Upper lobe of right lung (tissue), 1 donor: ENCODE results near the gene PTCRA. TPM values are rescaled to one million over a fixed set of nuclear protein-coding genes. Genes with fewer than 3 reads are reported as not detected.
"Not testable (repeated sequence)": the region's sequence is repeated elsewhere in the genome, so short reads cannot be mapped to it uniquely, and the experiment has no call there.

Experiments
- ATAC-seq: fragments of 200-7000 bp; cut with Tn5 transposase; one replicate; pipeline ENCODE4 v1.9.1; 2020; ENCODE audit warnings: mild to moderate bottlenecking, moderate library complexity
- DNase-seq: peaks from one replicate; pipeline ENCODE4 v3.0.0-alpha.2; 2020
- H3K27ac ChIP-seq: fragments of 200-600 bp; one replicate; pipeline ENCODE4 v1.8.0; 2022
- H3K27me3 ChIP-seq: fragments of 200-600 bp; one replicate; pipeline ENCODE4 v1.8.0; 2022; ENCODE audit warnings: mild to moderate bottlenecking
- H3K36me3 ChIP-seq: fragments of 200-600 bp; one replicate; pipeline ENCODE4 v1.8.0; 2022
- H3K4me1 ChIP-seq: fragments of 200-600 bp; one replicate; pipeline ENCODE4 v1.8.0; 2022
- H3K4me3 ChIP-seq: fragments of 200-600 bp; one replicate; pipeline ENCODE4 v1.8.0; 2022; ENCODE audit warnings: mild to moderate bottlenecking
- H3K9me3 ChIP-seq: fragments of 200-600 bp; one replicate; pipeline ENCODE4 v1.8.0; 2022
- intact Hi-C: fragments of 100-400 bp; cut with DNase I; formaldehyde crosslinking; loops from one replicate; pipeline ENCODE4 v1.11.0; 2022
- total RNA-seq: library from RNA; stranded (reverse); fragmentation: NEBNext Ultra II Directional; extraction: Animal tissue kit (Norgen Biotek cat#: 25700); gene quantifications from one replicate; pipeline ENCODE4 v1.2.1, GENCODE V29; 2021
- TF ChIP-seq, protein P1 (sequence below): fragments of 200-600 bp; IDR thresholded peaks from one replicate; pipeline ENCODE4 v1.8.0; 2022; ENCODE audit warnings: antibody characterized with exemption
- donor health status: DM: no; HTN: yes; CAD: no; lungs with severe emphysema.

PTCRA gene
- total RNA-seq, 1 donor from 2014 or later, result 5.0 TPM

GRCh38 chr6:42899871-42900270 lies 16.0 kb upstream of the PTCRA start:
- Histone ChIP-seq H3K4me1 (peaks cover 17% of the 10 kb centered on the region), H3K27me3 (no peaks in the 10 kb centered on the region), H3K27ac (no peak overlapping the region), H3K9me3 (no peaks in the 10 kb centered on the region), H3K36me3 (no peaks in the 10 kb centered on the region), H3K4me3 (no peak overlapping the region)
- ATAC-seq (no peak), DNase-seq (no peak)
- intact Hi-C loops, result loop anchor here (5.0 kb wide), 1 partner anchor 242 kb away; no protein-coding TSS in a partner anchor
- TF ChIP-seq, protein P1, sequence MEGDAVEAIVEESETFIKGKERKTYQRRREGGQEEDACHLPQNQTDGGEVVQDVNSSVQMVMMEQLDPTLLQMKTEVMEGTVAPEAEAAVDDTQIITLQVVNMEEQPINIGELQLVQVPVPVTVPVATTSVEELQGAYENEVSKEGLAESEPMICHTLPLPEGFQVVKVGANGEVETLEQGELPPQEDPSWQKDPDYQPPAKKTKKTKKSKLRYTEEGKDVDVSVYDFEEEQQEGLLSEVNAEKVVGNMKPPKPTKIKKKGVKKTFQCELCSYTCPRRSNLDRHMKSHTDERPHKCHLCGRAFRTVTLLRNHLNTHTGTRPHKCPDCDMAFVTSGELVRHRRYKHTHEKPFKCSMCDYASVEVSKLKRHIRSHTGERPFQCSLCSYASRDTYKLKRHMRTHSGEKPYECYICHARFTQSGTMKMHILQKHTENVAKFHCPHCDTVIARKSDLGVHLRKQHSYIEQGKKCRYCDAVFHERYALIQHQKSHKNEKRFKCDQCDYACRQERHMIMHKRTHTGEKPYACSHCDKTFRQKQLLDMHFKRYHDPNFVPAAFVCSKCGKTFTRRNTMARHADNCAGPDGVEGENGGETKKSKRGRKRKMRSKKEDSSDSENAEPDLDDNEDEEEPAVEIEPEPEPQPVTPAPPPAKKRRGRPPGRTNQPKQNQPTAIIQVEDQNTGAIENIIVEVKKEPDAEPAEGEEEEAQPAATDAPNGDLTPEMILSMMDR, result no peak

GRCh38 chr6:42901538-42901957 lies 14.3 kb upstream of the PTCRA start:
- DNase-seq (peak; percentile 80), ATAC-seq (peak; percentile 100)
- intact Hi-C loops, result loop anchor here (5.0 kb wide), 1 partner anchor 241 kb away; no protein-coding TSS in a partner anchor
- Histone ChIP-seq H3K4me1 (peaks cover 17% of the 10 kb centered on the region), H3K4me3 (peak overlapping the region; percentile 26), H3K36me3 (no peaks in the 10 kb centered on the region), H3K27ac (no peak overlapping the region), H3K27me3 (no peaks in the 10 kb centered on the region), H3K9me3 (no peaks in the 10 kb centered on the region)
- TF ChIP-seq, protein P1, result peak; percentile 89

DNA sequence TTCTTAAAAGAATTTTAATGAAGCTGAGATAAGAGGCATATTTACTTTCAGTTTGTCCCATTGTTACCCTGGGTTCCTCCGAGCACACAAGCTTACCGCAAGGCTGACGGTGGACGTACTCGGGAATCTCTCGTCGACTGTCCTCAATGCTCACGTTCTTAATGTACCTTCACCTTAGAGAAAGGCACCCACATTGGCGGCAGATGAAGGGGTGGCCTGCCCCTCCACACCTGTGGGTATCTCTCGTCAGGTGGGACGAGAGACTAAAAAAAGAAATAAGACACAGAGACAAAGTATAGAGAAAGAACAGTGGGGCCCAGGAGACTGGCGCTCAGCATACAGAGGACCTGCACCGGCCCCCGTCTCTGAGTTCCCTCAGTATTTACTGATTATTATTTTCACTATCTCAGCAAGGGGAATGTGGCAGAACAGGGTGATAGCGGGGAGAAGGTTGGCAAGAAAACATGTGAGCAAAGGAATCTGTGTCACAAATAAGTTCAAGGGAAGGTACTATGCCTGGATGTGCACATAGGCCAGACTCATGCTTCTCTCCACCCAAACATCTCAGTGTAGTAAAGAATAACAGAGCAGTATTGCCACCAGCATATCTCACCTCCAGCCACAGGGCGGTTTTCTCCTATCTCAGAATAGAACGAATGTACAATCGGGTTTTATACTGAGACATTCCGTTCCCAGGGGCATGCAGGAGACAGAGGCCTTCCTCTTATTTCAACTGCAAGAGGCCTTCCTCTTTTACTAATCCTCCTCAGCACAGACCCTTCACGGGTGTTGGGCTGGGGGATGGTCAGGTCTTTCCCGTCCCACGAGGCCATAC lies 13.2 kb upstream of the PTCRA start:
- not testable (repeated sequence) for DNase-seq, ATAC-seq, H3K27me3 ChIP-seq, H3K9me3 ChIP-seq, H3K36me3 ChIP-seq, H3K27ac ChIP-seq
- intact Hi-C loops, result loop anchor here (5.0 kb wide), 1 partner anchor 240 kb away; no protein-coding TSS in a partner anchor
- Histone ChIP-seq H3K4me3 (peak overlapping the region; percentile 26), H3K4me1 (peaks cover 17% of the 10 kb centered on the region)

- H3K27me3 ChIP-seq, result no peaks in the 10 kb centered on the region
- H3K9me3 ChIP-seq, result no peaks in the 10 kb centered on the region
- ATAC-seq (no peak), DNase-seq (no peak)
- H3K4me1 ChIP-seq, result peaks cover 9% of the 10 kb centered on the region
- H3K36me3 ChIP-seq, result no peaks in the 10 kb centered on the region
- intact Hi-C loops, result loop anchor here (5.0 kb wide), 1 partner anchor 238 kb away; no protein-coding TSS in a partner anchor
- H3K4me3 ChIP-seq, result no peak overlapping the region
- TF ChIP-seq, protein P1, result no peak
- H3K27ac ChIP-seq, result no peak overlapping the region
These were observed 11.4 kb upstream of the PTCRA start for GRCh38 chr6:42904467-42904866.

- DNase-seq, result no peak
- TF ChIP-seq, protein P1, result no peak
- no peaks in the 10 kb centered on the region for H3K36me3 ChIP-seq
- ATAC-seq, result no peak
- H3K4me1 ChIP-seq, result no peaks in the 10 kb centered on the region
- intact Hi-C loops, result no loop called here
- no peak overlapping the region for H3K27ac ChIP-seq
- no peaks in the 10 kb centered on the region for H3K9me3 ChIP-seq
- no peak overlapping the region for H3K4me3 ChIP-seq
- H3K27me3 ChIP-seq, result no peaks in the 10 kb centered on the region
These were observed 8.5 kb upstream of the PTCRA start for GRCh38 chr6:42907336-42907735.

GRCh38 chr6:42909835-42910234 lies 6.0 kb upstream of the PTCRA start:
- Histone ChIP-seq H3K4me3 (no peak overlapping the region), H3K27ac (no peak overlapping the region), H3K9me3 (no peaks in the 10 kb centered on the region), H3K4me1 (no peaks in the 10 kb centered on the region), H3K36me3 (no peaks in the 10 kb centered on the region), H3K27me3 (no peaks in the 10 kb centered on the region)
- no peak for ATAC-seq
- no peak for DNase-seq
- TF ChIP-seq, protein P1, result no peak
- intact Hi-C loops, result no loop called here
